ENCODE data around the gene NOP14. TPM values are rescaled to one million over a fixed set of nuclear protein-coding genes. Genes with fewer than 3 reads are reported as not detected.
"Not testable (repeated sequence)": the region's sequence is repeated elsewhere in the genome, so short reads cannot be mapped to it uniquely, and the experiment has no call there.

Gene NOP14
- total RNA-seq, 2 experiments from 2014 or later = 76.8 to 77.3 TPM

GRCh38 chr4:2949782-2950125 is 13.5 kb downstream of the NOP14 start:
- H3K27me3 Mint-ChIP-seq = no peaks in the 10 kb centered on the region

GRCh38 chr4:2948895-2949781 is 14.1 kb downstream of the NOP14 start:
- DNase-seq (peak; percentile 28), ATAC-seq (peak; percentile 64)
- no peak for TF ChIP-seq CTCF (IDR thresholded peaks at IDR 0.05)
- Mint-ChIP-seq H3K9me3 (no peaks in the 10 kb centered on the region), H3K4me3 (no peak overlapping the region), H3K27ac (peak overlapping the region; percentile 32), H3K36me3 (ENCODE audit: low read depth) (peaks cover 62% of the 10 kb centered on the region), H3K4me1 (ENCODE audit: low read depth) (peaks cover 31% of the 10 kb centered on the region), H3K27me3 (no peaks in the 10 kb centered on the region)
- POLR2A ChIA-PET = interaction anchor here (13.3 kb wide), 1 partner anchor 11 kb away, joined by 121 read pairs; no protein-coding TSS in a partner anchor
- intact Hi-C loops (cut with micrococcal nuclease) = no loop called here
- CTCF ChIA-PET = interaction anchor here (1.0 to 1.6 kb wide), 8 partner anchors 10 to 185 kb away, joined by 3 to 6 read pairs (median 4); no protein-coding TSS in a partner anchor

More at GRCh38 chr4:2949782-2950125, 13.5 kb downstream of the NOP14 start:
- DNase-seq (no peak), ATAC-seq (no peak)
- TF ChIP-seq CTCF (IDR thresholded peaks at IDR 0.05) = no peak
- no peaks in the 10 kb centered on the region for H3K9me3 Mint-ChIP-seq
- peaks cover 64% of the 10 kb centered on the region for H3K36me3 Mint-ChIP-seq (ENCODE audit: low read depth)
- no peak overlapping the region for H3K4me3 Mint-ChIP-seq
- intact Hi-C loops (cut with micrococcal nuclease) = no loop called here
- POLR2A ChIA-PET = interaction anchor here (13.3 kb wide), 1 partner anchor 12 kb away, joined by 121 read pairs; no protein-coding TSS in a partner anchor
- CTCF ChIA-PET = interaction anchor here (1.4 to 6.9 kb wide), 3 partner anchors 12 to 140 kb away, joined by 5 to 59 read pairs (median 6); no protein-coding TSS in a partner anchor
- H3K27ac Mint-ChIP-seq = peak overlapping the region; percentile 21
- H3K4me1 Mint-ChIP-seq (ENCODE audit: low read depth) = peaks cover 34% of the 10 kb centered on the region

- Mint-ChIP-seq H3K36me3 (ENCODE audit: low read depth) (peaks cover 55% of the 10 kb centered on the region), H3K27me3 (no peaks in the 10 kb centered on the region), H3K4me1 (ENCODE audit: low read depth) (peaks cover 29% of the 10 kb centered on the region), H3K9me3 (no peaks in the 10 kb centered on the region), H3K4me3 (no peak overlapping the region), H3K27ac (no peak overlapping the region)
- no peak for TF ChIP-seq CTCF (IDR thresholded peaks at IDR 0.05)
- DNase-seq (no peak), ATAC-seq (no peak)
- intact Hi-C loops (cut with micrococcal nuclease) = no loop called here
- ChIA-PET CTCF (interaction anchor here (1.1 to 1.5 kb wide), 4 partner anchors 9 to 184 kb away, joined by 3 to 4 read pairs (median 4); no protein-coding TSS in a partner anchor), POLR2A (interaction anchor here (0.6 to 13.3 kb wide), 4 partner anchors 10 to 28 kb away, joined by 4 to 121 read pairs (median 6); no protein-coding TSS in a partner anchor)
Observed at GRCh38 chr4:2947926-2948325, 15.3 kb downstream of the NOP14 start.

GRCh38 chr4:2946812-2947600 is 16.2 kb downstream of the NOP14 start:
- Mint-ChIP-seq H3K9me3 (no peaks in the 10 kb centered on the region), H3K27ac (peak overlapping the region; percentile 55), H3K4me1 (ENCODE audit: low read depth) (peaks cover 34% of the 10 kb centered on the region), H3K4me3 (no peak overlapping the region), H3K27me3 (no peaks in the 10 kb centered on the region), H3K36me3 (ENCODE audit: low read depth) (peaks cover 56% of the 10 kb centered on the region)
- no peak for DNase-seq
- intact Hi-C loops (cut with micrococcal nuclease) = no loop called here
- ChIA-PET POLR2A (interaction anchor here (1.2 to 13.3 kb wide), 4 partner anchors 9 to 15 kb away, joined by 4 to 121 read pairs (median 6); no protein-coding TSS in a partner anchor), CTCF (interaction anchor here (1.1 to 1.4 kb wide), 3 partner anchors 9 to 183 kb away, joined by 3 to 4 read pairs (median 3); no protein-coding TSS in a partner anchor)
- ATAC-seq = no peak
- no peak for TF ChIP-seq CTCF (IDR thresholded peaks at IDR 0.05)

GRCh38 chr4:2945619-2946604 is 17.3 kb downstream of the NOP14 start:
- DNase-seq; ATAC-seq; H3K4me3 Mint-ChIP-seq; H3K27me3 Mint-ChIP-seq; H3K9me3 Mint-ChIP-seq; H3K27ac Mint-ChIP-seq; intact Hi-C loops (cut with micrococcal nuclease): not testable (repeated sequence)
- Mint-ChIP-seq H3K4me1 (ENCODE audit: low read depth) (peaks cover 32% of the 10 kb centered on the region), H3K36me3 (ENCODE audit: low read depth) (peaks cover 55% of the 10 kb centered on the region)
- ChIA-PET POLR2A (interaction anchor here (0.7 to 13.3 kb wide), 5 partner anchors 8 to 146 kb away, joined by 3 to 121 read pairs (median 8); no protein-coding TSS in a partner anchor), CTCF (interaction anchor here (0.7 to 3.1 kb wide), 5 partner anchors 8 to 182 kb away, joined by 3 to 19 read pairs (median 5); no protein-coding TSS in a partner anchor)

Measured in activated CD8-positive, alpha-beta T cell treated with anti-CD3 and anti-CD28 coated beads for 36 hours (primary cell).